K562 (cell line): ENCODE measurements around the gene OSM. TPM values are rescaled to one million over a fixed set of nuclear protein-coding genes. Genes with fewer than 3 reads are reported as not detected.

ENCODE experiments used
- ATAC-seq: fragments of 200-7000 bp; cut with Tn5 transposase; 3 replicates; pipeline ENCODE4 v1.9.1; 2020; ENCODE audit warnings: moderate library complexity
- BruUV-seq: library from RNA; stranded (reverse); fragments of 400-500 nt; replicated peaks from 2 replicates; lab custom pipeline; 2021; lab: Mats Ljungman, UMichigan
- CTCF ChIA-PET: fragments of 300-600 bp; formaldehyde crosslinking; extraction: SDS; loops from one replicate; lab custom pipeline; 2021; ENCODE audit warnings: low intra/inter-chr PET ratio; lab: Yijun Ruan, JAX
- POLR2A ChIA-PET: fragments of 300-600, 350-650 bp; sonication (Branson Sonifier 250); formaldehyde crosslinking; extraction: SDS; loops from one replicate; lab custom pipeline; 2021; ENCODE audit warnings: antibody characterized with exemption, inconsistent platforms; lab: Yijun Ruan, JAX
- DNase-seq, 4 experiments: peaks; one replicate each; pipeline versions ENCODE4 v3.0.0 to v3.0.0-alpha.2; 2011 to 2018; ENCODE audit warnings: low spot score in 3 of 4, mixed read lengths in 3 of 4; ENCODE audit errors: extremely low read depth in 1 of 4
- FAIRE-seq: peaks from 2 replicates; lab custom pipeline; 2011; peaks lifted over from hg19 to GRCh38; lab: Jason Lieb, UNC
- H2AFZ ChIP-seq: 2 replicates; pipeline ENCODE4 v1.6.0; 2011; ENCODE audit warnings: low read depth, low read length, control low read depth, inconsistent platforms
- H3K27ac ChIP-seq: fragments of 200-600 bp; 3 replicates; pipeline ENCODE4 v1.8.0; 2011; ENCODE audit warnings: low read depth, mild to moderate bottlenecking, control low read depth, inconsistent platforms, low read length, moderate library complexity, mixed read lengths; ENCODE audit errors: extremely low read depth
- H3K27me3 ChIP-seq, 2 experiments: fragments of 300-600 bp in 1 of 2; 2 replicates in 1 of 2; 3 replicates in 1 of 2; pipeline versions ENCODE4 v1.6.0 to v1.8.0; 2011; ENCODE audit warnings: inconsistent platforms in 2 of 2, low read length in 2 of 2, mild to moderate bottlenecking in 1 of 2, mixed read lengths in 1 of 2, moderate library complexity in 1 of 2; ENCODE audit not compliant: control insufficient read depth in 2 of 2, insufficient read depth in 2 of 2
- H3K36me3 ChIP-seq: fragments of 300-600 bp; 3 replicates; pipeline ENCODE4 v1.8.0; 2011; ENCODE audit warnings: mild to moderate bottlenecking, low read length, inconsistent platforms; ENCODE audit not compliant: control insufficient read depth, insufficient read depth
- H3K4me1 ChIP-seq, 2 experiments: fragments of 200-600 bp in 1 of 2; replicated peaks in 1 of 2; 2 replicates in 1 of 2; 3 replicates in 1 of 2; pipeline versions ENCODE4 v1.5.1 to v1.8.0; 2011; ENCODE audit warnings: inconsistent platforms in 2 of 2, low read length in 2 of 2, mild to moderate bottlenecking in 1 of 2, mixed read lengths in 1 of 2, moderate library complexity in 1 of 2; ENCODE audit not compliant: control insufficient read depth in 2 of 2, insufficient read depth in 2 of 2
- H3K4me2 ChIP-seq: 2 replicates; pipeline ENCODE4 v1.6.1; 2011; ENCODE audit warnings: low read length, control low read depth, inconsistent platforms, mixed read lengths; ENCODE audit not compliant: insufficient read depth
- H3K4me3 ChIP-seq: fragments of 200-600 bp; sonication (generic), shearing (Covaris generic); 2 replicates; pipeline ENCODE4 v1.5.1; 2016; ENCODE audit warnings: control low read depth, inconsistent platforms
- H3K79me2 ChIP-seq: fragments of 200-600 bp; 3 replicates; pipeline ENCODE4 v1.8.0; 2011; ENCODE audit warnings: low read length, inconsistent platforms; ENCODE audit not compliant: control insufficient read depth, insufficient read depth
- H3K9ac ChIP-seq, 2 experiments: 2 replicates each; pipeline versions ENCODE4 v1.6.0 to v1.6.1; 2011; ENCODE audit warnings: low read depth in 2 of 2, low read length in 2 of 2, control low read depth in 1 of 2, inconsistent platforms in 1 of 2, mild to moderate bottlenecking in 1 of 2, mixed read lengths in 1 of 2; ENCODE audit not compliant: insufficient read depth in 1 of 2
- H3K9me1 ChIP-seq: one replicate; pipeline ENCODE4 v1.6.0; 2011; ENCODE audit warnings: inconsistent platforms, mild to moderate bottlenecking, low read length, moderate library complexity; ENCODE audit not compliant: control insufficient read depth, insufficient read depth
- H3K9me3 ChIP-seq: replicated peaks from 2 replicates; pipeline ENCODE4 v1.5.1; 2011; ENCODE audit warnings: low read depth, low read length, inconsistent platforms; ENCODE audit not compliant: control insufficient read depth, insufficient read depth
- H4K20me1 ChIP-seq: replicated peaks from 2 replicates; pipeline ENCODE4 v1.6.1; 2011; ENCODE audit warnings: low read length, inconsistent platforms, mixed read lengths; ENCODE audit not compliant: control insufficient read depth, insufficient read depth
- GABPA ChIP-seq: fragments of 200-800 bp; sonication (Bioruptor generic); conservative IDR thresholded peaks from 2 replicates; pipeline ENCODE4 v1.6.1; 2016; ENCODE audit warnings: low read depth, missing genetic modification characterization, missing compliant biosample characterization
- HOMEZ ChIP-seq: fragments of 250-450 bp; sonication (Bioruptor Pico); IDR thresholded peaks from 2 replicates; pipeline ENCODE4 v1.4.0; 2020; ENCODE audit warnings: mild to moderate bottlenecking, moderate library complexity
- ZNF586 ChIP-seq: fragments of 450-650 bp; formaldehyde crosslinking; conservative IDR thresholded peaks from 2 replicates; pipeline ENCODE4 v1.4.0; 2020; ENCODE audit warnings: mild to moderate bottlenecking, moderate library complexity
- WGBS: fragments of 100-300 bp; shearing (Covaris generic); methylation state at CpG from one replicate; pipeline ENCODE4 v1.1.6; 2016; ENCODE audit warnings: low coverage, mixed read lengths; ENCODE audit not compliant: insufficient coverage; ENCODE audit errors: missing lambda C conversion rate; 5-methylcytosine and 5-hydroxymethylcytosine counted together
- in situ Hi-C: fragments of 300-500 bp; cut with MboI; formaldehyde crosslinking; loops from 4 replicates; pipeline ENCODE4 v1.15.0; 2018; ENCODE audit warnings: inconsistent platforms, mixed read lengths
- intact Hi-C: fragments of 100-400 bp; cut with micrococcal nuclease; formaldehyde crosslinking; loops from 2 replicates; pipeline ENCODE4 v1.14.2; 2022
- polyA plus RNA-seq, 8 experiments: library from polyadenylated mRNA; depleted of rRNA in 4 of 8; stranded (reverse) in 5 of 8; unstranded in 3 of 8; fragments of >200 nt; fragmentation: Nextera tagmentation in 2 of 8; fragmentation: Illumina TruSeq in 1 of 8; extraction: Ambion mirVana in 2 of 8; extraction: Trizol in 1 of 8; gene quantifications; 2 replicates each; pipeline versions ENCODE4 v1.2.1 to v1.2.3, GENCODE V29; 2011 to 2014; ENCODE audit warnings: inconsistent platforms in 1 of 8, missing spikeins in 1 of 8
- total RNA-seq, 7 experiments: library from RNA; depleted of rRNA in 6 of 7; stranded (reverse); fragments of >200 nt in 6 of 7; fragmentation: Illumina TruSeq in 2 of 7; extraction: Trizol in 2 of 7; gene quantifications; 2 replicates each; pipeline versions ENCODE4 v1.2.1 to v1.2.3, GENCODE V29; 2011 to 2021; ENCODE audit warnings: low replicate concordance in 1 of 7

OSM gene
- total and polyA plus RNA-seq, 9 of the 15 experiments (the other 6 are each of a cell fraction or from before 2014, with no cell fraction given), result 0.22 TPM; not detected in 8

GRCh38 chr22:30282616-30283046, 16.0 kb upstream of the OSM start:
- FAIRE-seq (no peak), DNase-seq (no peak), ATAC-seq (no peak)
- CTCF ChIA-PET, result no interaction called here
- Histone ChIP-seq H3K9me1 (no peaks in the 10 kb centered on the region), H3K9ac (no peak overlapping the region; a peak in 1 of 4 replicates), H3K27ac (no peak overlapping the region), H3K4me3 (no peak overlapping the region), H3K4me2 (peak overlapping the region; percentile 38), H3K4me1 (peaks cover 2 to 54% of the 10 kb centered on the region in 2 experiments; a peak in 4 of 5 replicates), H4K20me1 (no peaks in the 10 kb centered on the region), H2AFZ (no peak overlapping the region), H3K79me2 (no peaks in the 10 kb centered on the region), H3K36me3 (no peaks in the 10 kb centered on the region), H3K9me3 (no peaks in the 10 kb centered on the region), H3K27me3 (no peaks in the 10 kb centered on the region; a peak in 1 of 5 replicates)
- in situ Hi-C loops, result loop anchor here (5.0 to 10.0 kb wide), 3 partner anchors 95 to 322 kb away; partner anchors contain the start of gene TCN2
- POLR2A ChIA-PET, result interaction anchor here (0.6 kb wide), 2 partner anchors 12 to 70 kb away, joined by 3 read pairs; no protein-coding TSS in a partner anchor
- intact Hi-C loops, result no loop called here
- no TSS peak for BruUV-seq
- 48% methylated on average over 4 of the region's 7 CpGs for WGBS
- no peak for TF ChIP-seq GABPA (tag)
- no peak for TF ChIP-seq ZNF586
- no peak for TF ChIP-seq HOMEZ (CRISPR knock-in tag)
